Measurements from ENCODE around the gene PARD3.
"Not testable (repeated sequence)": the region's sequence is repeated elsewhere in the genome, so short reads cannot be mapped to it uniquely, and the experiment has no call there.

Gene PARD3

DNA sequence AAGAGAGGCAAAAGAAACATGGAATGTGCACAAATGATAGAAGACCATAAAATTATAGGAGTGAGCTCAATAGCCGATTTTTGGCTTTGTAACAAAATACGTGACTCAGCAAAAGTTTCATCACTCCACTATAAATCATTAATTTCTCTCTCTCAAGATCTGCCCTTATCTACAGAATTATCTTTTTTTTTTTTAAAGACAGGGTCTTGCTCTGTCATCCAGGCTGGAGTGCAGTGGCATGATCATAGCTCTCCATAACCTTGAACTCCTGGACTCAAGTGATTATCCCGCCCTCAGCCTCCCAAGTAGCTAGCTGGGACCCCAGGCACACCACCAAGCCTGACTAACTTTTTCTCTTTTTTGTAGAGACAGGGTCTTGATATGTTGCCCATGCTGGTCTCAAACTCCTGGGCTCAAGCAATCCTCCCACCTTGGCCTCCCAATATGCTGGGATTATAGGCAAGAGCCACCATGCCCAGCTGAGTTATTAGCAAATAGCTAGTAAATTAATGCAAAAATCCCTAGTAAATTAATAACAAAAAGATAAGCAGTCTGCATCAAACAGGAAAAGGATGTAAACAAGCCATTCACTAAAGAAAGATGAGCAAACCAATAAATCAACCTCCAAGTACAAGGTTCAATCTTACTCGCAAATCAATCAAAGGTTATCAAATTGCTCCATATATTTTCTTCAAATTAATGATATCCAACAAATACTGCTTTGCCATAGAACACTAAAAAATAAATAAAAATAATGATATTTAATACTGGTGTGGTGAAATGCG, 450.7 kb downstream of the PARD3 start:
- Histone ChIP-seq H3K9me3 (no peaks in the 10 kb centered on the region), H3K27me3 (ENCODE audit: low read depth) (no peaks in the 10 kb centered on the region; the same call in 1 of the 2 replicates), H3K4me3 (no peak overlapping the region), H3K4me1 (peaks cover 8% of the 10 kb centered on the region), H3K36me3 (replicated peaks) (no peaks in the 10 kb centered on the region)
- in situ Hi-C loops (cut with MboI; ENCODE audit: low sequenced_read_pairs) = no loop called here
- DNase-seq (ENCODE audit: low spot score in 2 of 2) = no peak

DNA sequence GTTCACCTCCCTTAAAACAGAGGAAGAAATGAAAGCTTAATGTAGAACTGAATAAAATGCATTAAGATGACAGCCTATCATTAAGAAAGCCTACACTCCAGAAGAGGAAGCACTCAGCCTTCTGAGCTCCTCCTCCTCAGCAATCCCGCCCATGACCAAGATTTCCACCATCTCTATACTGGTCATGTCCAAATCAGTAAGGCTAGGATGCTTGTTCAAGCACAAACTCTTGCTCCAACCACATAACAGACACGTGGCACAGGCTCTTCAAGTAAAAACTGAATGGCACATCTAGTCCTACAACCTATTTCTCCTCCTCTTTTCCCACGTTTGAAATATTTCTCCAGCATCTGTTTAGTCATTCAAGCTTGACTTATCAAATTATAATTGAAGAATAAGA, 454.1 kb downstream of the PARD3 start:
- no peak for DNase-seq (ENCODE audit: low spot score in 2 of 2)
- no peak overlapping the region for H3K4me3 ChIP-seq
- in situ Hi-C loops (cut with MboI; ENCODE audit: low sequenced_read_pairs) = no loop called here
- peaks cover 16% of the 10 kb centered on the region for H3K4me1 ChIP-seq
- H3K9me3 ChIP-seq = no peaks in the 10 kb centered on the region
- H3K27me3 ChIP-seq (ENCODE audit: low read depth) = no peaks in the 10 kb centered on the region; the same call in 1 of the 2 replicates
- 0 out of 2 replicates have a peak, but pooled peaks cover 4% of the 10 kb centered on the region for H3K36me3 ChIP-seq (replicated peaks)

DNA sequence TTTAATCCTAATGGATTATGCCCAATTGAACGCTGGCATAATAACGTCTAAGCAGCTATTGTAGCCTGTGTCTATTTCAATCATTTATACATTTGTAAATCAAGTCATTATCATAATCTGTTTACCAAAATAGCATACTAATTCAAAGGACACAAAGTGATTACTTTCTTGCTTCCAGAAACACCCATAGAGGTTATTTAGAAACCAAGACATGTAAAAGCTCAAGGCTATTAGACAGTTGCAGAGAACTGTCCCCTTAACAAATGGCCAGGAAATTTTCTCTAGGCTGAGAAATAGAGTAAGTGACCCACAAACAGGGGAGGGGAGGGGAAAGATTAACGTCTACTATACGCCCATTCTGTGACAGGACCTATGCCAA, 455.7 kb downstream of the PARD3 start:
- Histone ChIP-seq H3K36me3 (replicated peaks) (0 out of 2 replicates have a peak, but pooled peaks cover 4% of the 10 kb centered on the region), H3K9me3 (no peaks in the 10 kb centered on the region), H3K4me1 (peaks cover 16% of the 10 kb centered on the region), H3K27me3 (ENCODE audit: low read depth) (no peaks in the 10 kb centered on the region), H3K4me3 (no peak overlapping the region)
- in situ Hi-C loops (cut with MboI; ENCODE audit: low sequenced_read_pairs) = no loop called here
- DNase-seq (ENCODE audit: low spot score in 2 of 2) = peak; percentile 16 to 65

DNA sequence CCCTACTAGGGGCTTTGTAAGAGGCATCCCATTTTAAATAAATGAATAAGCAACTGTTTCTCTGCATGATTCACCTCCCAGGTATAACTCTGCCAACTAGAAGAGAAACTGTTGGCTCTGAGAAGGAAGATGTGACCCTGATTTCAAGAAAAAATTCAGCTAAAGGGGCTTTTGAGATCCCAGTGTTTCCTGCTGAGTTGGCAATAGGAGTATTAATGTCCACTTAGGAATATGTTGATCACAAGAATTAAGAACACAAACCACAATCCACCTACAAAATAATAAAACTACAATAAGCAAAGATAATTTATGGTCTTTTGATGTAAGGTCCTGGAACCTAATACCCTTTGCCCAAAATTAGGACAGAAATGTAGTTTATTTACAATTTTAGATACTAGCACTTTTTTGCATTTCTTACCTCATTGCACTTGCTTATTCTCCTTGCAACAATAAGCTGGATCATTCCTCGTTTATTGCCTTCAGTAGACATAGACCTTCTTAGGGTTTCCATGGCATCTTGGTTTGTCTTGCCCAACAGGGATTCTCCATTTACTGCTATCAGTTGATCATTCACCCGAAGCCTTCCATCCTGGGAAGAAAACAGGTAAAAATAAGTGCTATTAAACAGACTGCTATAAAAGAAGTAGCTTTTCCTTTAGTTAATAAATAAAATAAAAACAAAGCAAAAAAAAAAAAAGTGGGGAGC, 456.2 kb downstream of the PARD3 start:
- in situ Hi-C loops (cut with MboI; ENCODE audit: low sequenced_read_pairs) = no loop called here

DNA sequence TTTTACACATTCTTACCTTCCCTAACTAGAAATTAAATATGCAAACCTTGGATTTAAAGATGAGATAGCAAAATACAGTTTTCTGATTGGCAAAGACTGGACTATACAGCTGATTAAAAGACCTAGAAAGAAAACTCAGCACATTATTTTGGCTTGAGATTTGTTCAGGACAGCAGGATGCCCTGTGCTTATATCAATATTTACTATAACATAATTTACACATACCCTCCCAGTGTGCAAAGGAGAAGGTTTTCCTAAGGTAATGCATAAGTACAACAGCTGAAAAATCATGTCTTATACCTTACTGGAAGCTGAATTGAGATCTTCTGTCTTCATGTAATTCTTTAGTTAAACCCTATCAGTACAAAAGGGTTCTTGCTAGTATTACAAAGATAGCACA, 458.6 kb downstream of the PARD3 start:
- no peak for DNase-seq (ENCODE audit: low spot score in 2 of 2)
- H3K9me3 ChIP-seq = no peaks in the 10 kb centered on the region
- H3K4me3 ChIP-seq = no peak overlapping the region
- H3K36me3 ChIP-seq (replicated peaks) = 0 out of 2 replicates have a peak, but pooled peaks cover 4% of the 10 kb centered on the region
- in situ Hi-C loops (cut with MboI; ENCODE audit: low sequenced_read_pairs) = no loop called here
- H3K27me3 ChIP-seq (ENCODE audit: low read depth) = no peaks in the 10 kb centered on the region
- peaks cover 16% of the 10 kb centered on the region for H3K4me1 ChIP-seq

More for the DNA sequence above, 456.2 kb downstream of the PARD3 start:
- H3K4me3 ChIP-seq = no peak overlapping the region
- H3K9me3 ChIP-seq = no peaks in the 10 kb centered on the region
- no peaks in the 10 kb centered on the region for H3K27me3 ChIP-seq (ENCODE audit: low read depth)
- peaks cover 16% of the 10 kb centered on the region for H3K4me1 ChIP-seq
- peak in 1 of 2 experiments; percentile 43 for DNase-seq (ENCODE audit: low spot score in 2 of 2)
- 0 out of 2 replicates have a peak, but pooled peaks cover 4% of the 10 kb centered on the region for H3K36me3 ChIP-seq (replicated peaks)

DNA sequence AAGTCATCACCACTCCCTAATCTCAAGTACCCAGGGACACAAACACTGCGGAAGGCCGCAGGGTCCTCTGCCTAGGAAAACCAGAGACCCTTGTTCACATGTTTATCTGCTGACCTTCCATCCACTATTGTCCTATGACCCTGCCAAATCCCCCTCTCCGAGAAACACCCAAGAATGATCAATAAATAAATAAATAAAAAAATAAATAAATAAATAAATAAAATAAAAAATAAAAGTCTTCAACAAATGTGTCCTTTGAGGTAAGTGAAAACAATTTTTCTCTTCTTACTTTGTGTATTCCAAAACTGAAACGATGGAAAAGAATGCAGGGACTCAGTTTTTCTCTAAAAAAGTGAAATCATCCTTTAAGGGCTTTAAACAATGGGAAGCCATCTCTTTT, 461.6 kb downstream of the PARD3 start:
- in situ Hi-C loops (cut with MboI; ENCODE audit: low sequenced_read_pairs) = not testable (repeated sequence)

DNA sequence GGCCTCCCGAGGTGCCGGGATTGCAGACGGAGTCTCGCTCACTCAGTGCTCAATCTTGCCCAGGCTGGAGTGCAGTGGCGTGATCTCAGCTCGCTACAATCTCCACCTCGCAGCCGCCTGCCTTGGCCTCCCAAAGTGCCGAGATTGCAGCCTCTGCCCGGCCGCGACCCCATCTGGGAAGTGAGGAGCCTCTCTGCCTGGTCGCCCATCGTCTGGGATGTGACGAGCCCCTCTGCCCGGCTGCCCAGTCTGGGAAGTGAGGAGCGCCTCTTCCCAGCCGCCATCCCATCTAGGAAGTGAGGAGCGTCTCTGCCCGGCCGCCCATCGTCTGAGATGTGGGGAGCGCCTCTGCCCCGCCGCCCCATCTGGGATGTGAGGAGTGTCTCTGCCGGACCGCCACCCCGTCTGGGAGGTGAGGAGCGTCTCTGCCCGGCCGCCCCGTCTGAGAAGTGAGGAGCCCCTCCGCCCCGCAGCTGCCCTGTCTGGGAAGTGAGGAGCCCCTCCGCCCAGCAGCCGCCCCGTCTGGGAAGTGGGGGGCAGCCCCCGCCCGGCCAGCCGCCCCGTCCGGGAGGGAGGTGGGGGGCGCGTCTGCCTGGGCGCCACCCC, 462.4 kb downstream of the PARD3 start:
- H3K4me3 ChIP-seq; in situ Hi-C loops (cut with MboI; ENCODE audit: low sequenced_read_pairs); DNase-seq (ENCODE audit: low spot score in 2 of 2); H3K27me3 ChIP-seq (ENCODE audit: low read depth); H3K4me1 ChIP-seq; H3K9me3 ChIP-seq; H3K36me3 ChIP-seq (replicated peaks): not testable (repeated sequence)

More for the DNA sequence above, 461.6 kb downstream of the PARD3 start:
- not testable (repeated sequence) for H3K36me3 ChIP-seq (replicated peaks); DNase-seq (ENCODE audit: low spot score in 2 of 2); H3K4me1 ChIP-seq; H3K4me3 ChIP-seq; H3K9me3 ChIP-seq; H3K27me3 ChIP-seq (ENCODE audit: low read depth)

DNA sequence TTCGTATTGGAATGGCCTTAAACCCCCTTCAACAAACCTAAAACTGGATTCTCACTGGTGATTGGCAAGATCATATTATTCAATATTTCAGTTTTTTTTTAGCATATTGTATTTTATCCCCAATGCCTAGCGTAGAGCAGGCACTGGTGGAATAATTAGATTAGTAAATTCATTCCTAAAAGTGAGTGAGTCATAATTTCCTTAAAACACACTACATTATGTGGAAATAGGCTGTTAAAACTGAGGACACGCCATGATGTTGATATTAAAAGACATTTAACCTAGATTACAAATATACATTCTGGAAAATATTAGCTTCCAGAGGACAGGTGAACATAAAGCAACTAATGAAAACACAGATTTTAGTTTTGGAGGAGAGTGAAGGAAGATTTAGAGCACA, 463.9 kb downstream of the PARD3 start:
- no peaks in the 10 kb centered on the region for H3K27me3 ChIP-seq (ENCODE audit: low read depth)
- no peak for DNase-seq (ENCODE audit: low spot score in 2 of 2)
- H3K9me3 ChIP-seq = peaks cover 2% of the 10 kb centered on the region; the same call in 1 of the 2 replicates
- peaks cover 5% of the 10 kb centered on the region; the same call in 1 of the 2 replicates for H3K4me1 ChIP-seq
- in situ Hi-C loops (cut with MboI; ENCODE audit: low sequenced_read_pairs) = no loop called here
- no peaks in the 10 kb centered on the region for H3K36me3 ChIP-seq (replicated peaks)
- no peak overlapping the region for H3K4me3 ChIP-seq

DNA sequence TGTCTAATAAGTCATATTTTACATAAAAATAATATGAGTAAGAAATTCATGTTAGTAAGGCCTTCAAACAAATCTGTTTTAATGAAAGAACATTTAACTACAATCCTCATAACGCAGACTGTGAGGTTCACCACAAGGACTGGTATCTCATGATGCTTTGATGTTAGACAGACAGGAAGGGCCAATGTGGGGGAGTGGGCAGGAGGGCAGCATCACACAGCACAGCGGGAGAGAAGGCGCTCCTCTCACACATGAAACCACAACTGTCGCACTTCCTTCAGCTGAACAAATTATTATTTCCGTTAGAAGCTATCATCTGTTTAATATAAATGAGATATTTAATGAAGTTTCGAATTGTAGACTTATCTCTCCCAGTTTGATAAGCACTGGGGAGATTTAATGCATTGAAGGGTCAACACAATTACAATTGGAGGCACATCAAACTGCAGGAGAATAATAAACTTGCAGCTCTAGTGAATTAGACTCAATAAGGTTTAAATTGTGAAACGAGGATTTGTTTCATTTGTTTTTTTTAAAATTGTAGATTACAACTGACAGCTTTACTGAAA, 466.1 kb downstream of the PARD3 start:
- Histone ChIP-seq H3K4me3 (no peak overlapping the region), H3K4me1 (peaks cover 5% of the 10 kb centered on the region; the same call in 1 of the 2 replicates), H3K9me3 (peaks cover 2% of the 10 kb centered on the region; the same call in 1 of the 2 replicates), H3K27me3 (ENCODE audit: low read depth) (no peaks in the 10 kb centered on the region), H3K36me3 (replicated peaks) (no peaks in the 10 kb centered on the region)
- DNase-seq (ENCODE audit: low spot score in 2 of 2) = no peak
- in situ Hi-C loops (cut with MboI; ENCODE audit: low sequenced_read_pairs) = no loop called here

DNA sequence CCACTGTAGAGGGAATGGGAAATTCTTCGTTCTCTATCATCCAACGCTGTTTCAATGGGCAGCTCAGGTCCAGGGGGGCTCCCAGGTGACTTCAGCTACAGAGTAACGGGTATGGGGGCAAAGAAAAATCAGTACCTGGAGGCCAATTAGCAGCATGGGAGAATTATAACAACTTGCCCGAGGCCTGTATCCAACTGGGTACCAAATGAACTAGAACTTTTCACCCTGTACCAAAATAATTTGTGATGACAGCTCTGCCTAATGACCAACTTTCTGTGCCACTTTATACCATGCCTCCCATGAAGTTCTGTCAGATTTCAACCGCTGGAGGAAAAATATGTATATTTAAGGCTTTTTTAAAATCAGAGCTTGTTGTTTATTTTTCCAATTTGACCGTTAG, 467.1 kb downstream of the PARD3 start:
- Histone ChIP-seq H3K27me3 (ENCODE audit: low read depth) (no peaks in the 10 kb centered on the region), H3K4me3 (no peak overlapping the region), H3K4me1 (peaks cover 5% of the 10 kb centered on the region; the same call in 1 of the 2 replicates), H3K36me3 (replicated peaks) (no peaks in the 10 kb centered on the region), H3K9me3 (peaks cover 2% of the 10 kb centered on the region; the same call in 1 of the 2 replicates)
- no peak for DNase-seq (ENCODE audit: low spot score in 2 of 2)
- in situ Hi-C loops (cut with MboI; ENCODE audit: low sequenced_read_pairs) = no loop called here

DNA sequence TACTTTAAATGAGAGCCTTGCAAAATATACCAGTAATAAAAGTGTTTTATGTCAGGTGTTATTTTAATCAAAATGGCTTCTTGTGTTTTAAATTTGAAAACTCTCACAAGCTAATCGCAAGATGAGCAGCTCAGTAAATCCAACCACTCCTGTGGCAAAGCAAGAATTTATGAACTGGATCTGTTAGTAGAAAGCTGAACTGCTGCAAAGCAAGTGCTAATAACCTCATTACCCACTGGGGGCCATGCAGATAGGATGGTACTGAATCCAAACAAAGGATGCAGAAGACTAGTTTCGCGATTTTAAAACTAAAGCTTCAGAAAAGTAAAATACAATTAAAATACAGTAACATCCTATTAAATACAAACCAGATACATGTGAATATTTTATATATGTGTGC, 468.0 kb downstream of the PARD3 start:
- no peaks in the 10 kb centered on the region for H3K27me3 ChIP-seq (ENCODE audit: low read depth)
- H3K4me1 ChIP-seq = peaks cover 5% of the 10 kb centered on the region; the same call in 1 of the 2 replicates
- peaks cover 2% of the 10 kb centered on the region; the same call in 1 of the 2 replicates for H3K9me3 ChIP-seq
- no peaks in the 10 kb centered on the region for H3K36me3 ChIP-seq (replicated peaks)
- H3K4me3 ChIP-seq = no peak overlapping the region
- in situ Hi-C loops (cut with MboI; ENCODE audit: low sequenced_read_pairs) = no loop called here
- DNase-seq (ENCODE audit: low spot score in 2 of 2) = no peak

DNA sequence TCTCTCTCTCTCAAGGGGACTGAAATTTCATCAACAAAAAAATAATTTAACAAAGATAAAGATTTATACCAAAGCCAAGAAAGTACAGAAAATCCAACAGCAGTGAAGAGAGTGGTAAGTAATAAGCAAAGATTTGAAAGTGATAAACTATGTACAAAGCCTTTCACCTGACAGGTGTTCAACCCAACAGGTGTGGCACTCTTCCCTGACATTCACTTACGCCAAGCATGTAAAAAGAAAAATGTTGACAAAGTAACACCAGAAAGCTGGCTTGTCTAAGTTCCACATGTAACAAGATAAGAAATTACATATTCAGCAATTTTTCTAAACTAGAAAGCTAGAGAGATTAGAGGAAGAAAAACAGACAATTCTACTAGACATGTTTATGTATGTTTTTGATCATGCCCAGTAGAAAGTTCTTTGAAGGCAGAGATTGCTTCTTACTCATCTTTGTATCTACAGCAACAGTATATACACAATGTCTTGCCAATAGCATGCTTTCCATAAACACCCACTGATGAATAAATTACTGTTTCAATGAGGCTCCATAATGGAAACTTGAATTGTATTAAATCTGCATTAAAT, 468.5 kb downstream of the PARD3 start:
- peaks cover 5% of the 10 kb centered on the region; the same call in 1 of the 2 replicates for H3K4me1 ChIP-seq
- in situ Hi-C loops (cut with MboI; ENCODE audit: low sequenced_read_pairs) = no loop called here
- H3K9me3 ChIP-seq = peaks cover 2% of the 10 kb centered on the region; the same call in 1 of the 2 replicates
- no peaks in the 10 kb centered on the region for H3K27me3 ChIP-seq (ENCODE audit: low read depth)
- H3K4me3 ChIP-seq = no peak overlapping the region
- no peak for DNase-seq (ENCODE audit: low spot score in 2 of 2)
- H3K36me3 ChIP-seq (replicated peaks) = no peaks in the 10 kb centered on the region

DNA sequence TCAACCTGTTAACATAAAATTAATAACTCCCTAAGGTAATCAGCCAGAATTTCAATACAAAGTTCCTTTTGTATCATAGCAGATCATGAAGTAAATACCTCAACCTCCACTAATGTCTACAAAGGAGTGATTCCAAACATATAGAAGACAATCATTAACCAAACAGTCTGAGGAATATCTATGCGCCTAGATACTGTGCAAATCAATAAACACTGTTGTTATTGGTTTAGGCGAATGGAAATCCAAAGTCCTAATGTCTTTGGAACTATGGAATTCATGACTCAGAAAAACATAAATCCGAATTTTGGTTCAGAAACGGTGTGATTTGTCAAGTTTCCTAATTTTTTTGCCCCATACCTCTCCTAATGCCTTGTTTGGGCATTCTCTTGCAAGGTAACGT, 469.7 kb downstream of the PARD3 start:
- in situ Hi-C loops (cut with MboI; ENCODE audit: low sequenced_read_pairs) = no loop called here
- Histone ChIP-seq H3K4me1 (peaks cover 5% of the 10 kb centered on the region; the same call in 1 of the 2 replicates), H3K9me3 (peaks cover 2% of the 10 kb centered on the region; the same call in 1 of the 2 replicates), H3K36me3 (replicated peaks) (no peaks in the 10 kb centered on the region), H3K4me3 (no peak overlapping the region), H3K27me3 (ENCODE audit: low read depth) (no peaks in the 10 kb centered on the region)
- no peak for DNase-seq (ENCODE audit: low spot score in 2 of 2)
